ENCODE measurements around the gene BRD3OS. TPM values are rescaled to one million over a fixed set of nuclear protein-coding genes. Genes with fewer than 3 reads are reported as not detected.

Gene BRD3OS
- total and polyA plus RNA-seq, 2 experiments from 2014 or later, result 9.2 to 16.0 TPM

- DNase-seq (ENCODE audit: low spot score) (no peak), ATAC-seq (no peak)
- Histone ChIP-seq H3K4me3 (no peak overlapping the region), H3K4me1 (ENCODE audit: insufficient read depth) (no peaks in the 10 kb centered on the region), H3K4me2 (no peak overlapping the region), H3K36me3 (ENCODE audit: insufficient read depth) (no peaks in the 10 kb centered on the region), H4K20me1 (replicated peaks; ENCODE audit: insufficient read depth) (peaks cover 12% of the 10 kb centered on the region), H3K27me3 (ENCODE audit: insufficient read depth) (no peaks in the 10 kb centered on the region), H3F3A (replicated peaks; ENCODE audit: low read depth) (no peaks in the 10 kb centered on the region), H3K79me2 (replicated peaks; ENCODE audit: insufficient read depth) (peaks cover 98% of the 10 kb centered on the region), H3K27ac (ENCODE audit: low read depth) (no peak overlapping the region), H2AFZ (no peak overlapping the region), H3K9me2 (ENCODE audit: insufficient read depth) (no peaks in the 10 kb centered on the region)
- Mint-ChIP-seq H3K36me3 (ENCODE audit: low read depth) (no peaks in the 10 kb centered on the region; the same call in 2 of the 3 replicates), H3K27ac (peak overlapping the region; percentile 67; the same call in 1 of the 2 replicates), H3K27me3 (ENCODE audit: insufficient read depth, low read depth, poor library complexity) (peaks cover 10% of the 10 kb centered on the region), H3K4me1 (peaks cover 47% of the 10 kb centered on the region), H3K4me3 (no peak overlapping the region), H3K9me3 (no peaks in the 10 kb centered on the region)
- no peak for TF ChIP-seq REST (IDR thresholded peaks at IDR 0.05; ENCODE audit: unreplicated experiment)
- TF ChIP-seq ZNF331 (CRISPR knock-in tag; IDR thresholded peaks at IDR 0.05; ENCODE audit: low read depth), result no peak
These were observed 42.1 kb upstream of the BRD3OS start for GRCh38 chr9:133982971-133983720.

DNA sequence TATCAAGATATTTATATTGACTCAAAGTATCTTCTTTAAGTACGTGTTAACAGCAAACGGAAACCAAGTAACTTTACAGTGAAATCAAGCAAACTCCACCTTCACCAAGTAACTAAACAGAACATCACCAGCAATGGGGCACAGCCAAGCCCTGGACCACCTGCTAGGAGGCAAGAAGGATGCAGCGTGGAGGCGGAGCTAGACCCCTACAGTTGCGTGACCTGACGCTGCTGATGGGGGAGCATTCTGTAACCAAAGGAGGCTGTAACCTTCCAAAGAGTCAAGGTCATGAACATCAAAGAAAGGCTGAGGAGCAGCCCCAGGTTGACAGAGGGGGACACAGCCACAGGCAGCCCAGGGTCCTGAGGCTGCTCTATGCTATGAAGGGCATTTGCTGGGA, 39.2 kb upstream of the BRD3OS start:
- Histone ChIP-seq H3F3A (replicated peaks; ENCODE audit: low read depth) (0 out of 2 replicates have a peak, but pooled peaks cover 2% of the 10 kb centered on the region), H3K4me3 (no peak overlapping the region), H2AFZ (no peak overlapping the region), H3K4me1 (ENCODE audit: insufficient read depth) (peaks cover 7% of the 10 kb centered on the region; the same call in 1 of the 2 replicates), H3K27me3 (ENCODE audit: insufficient read depth) (no peaks in the 10 kb centered on the region), H3K27ac (ENCODE audit: low read depth) (no peak overlapping the region), H3K79me2 (replicated peaks; ENCODE audit: insufficient read depth) (peaks cover 98% of the 10 kb centered on the region), H3K4me2 (no peak overlapping the region), H3K9me2 (ENCODE audit: insufficient read depth) (no peaks in the 10 kb centered on the region), H3K36me3 (ENCODE audit: insufficient read depth) (no peaks in the 10 kb centered on the region), H4K20me1 (replicated peaks; ENCODE audit: insufficient read depth) (peaks cover 8% of the 10 kb centered on the region; the same call in 1 of the 2 replicates)
- DNase-seq (ENCODE audit: low spot score) (peak; percentile 37), ATAC-seq (peak; percentile 5; the same call in 2 of the 3 replicates)
- peaks cover 14% of the 10 kb centered on the region for H3K27me3 Mint-ChIP-seq (ENCODE audit: insufficient read depth, low read depth, poor library complexity)
- H3K4me3 Mint-ChIP-seq, result no peak overlapping the region
- no peaks in the 10 kb centered on the region; the same call in 2 of the 3 replicates for H3K36me3 Mint-ChIP-seq (ENCODE audit: low read depth)
- H3K9me3 Mint-ChIP-seq, result no peaks in the 10 kb centered on the region
- peaks cover 44% of the 10 kb centered on the region for H3K4me1 Mint-ChIP-seq
- H3K27ac Mint-ChIP-seq, result no peak overlapping the region
- no peak for TF ChIP-seq EZH2phosphoT487 (IDR thresholded peaks at IDR 0.05; ENCODE audit: unreplicated experiment)
- TF ChIP-seq POLR2AphosphoS5 (IDR thresholded peaks at IDR 0.05; ENCODE audit: low read depth), result no peak
- no peak for TF ChIP-seq NANOG (IDR thresholded peaks at IDR 0.05; ENCODE audit: borderline replicate concordance)
- TF ChIP-seq STAT1 (IDR thresholded peaks at IDR 0.05; ENCODE audit: unreplicated experiment), result no peak
- TF ChIP-seq, protein P1, sequence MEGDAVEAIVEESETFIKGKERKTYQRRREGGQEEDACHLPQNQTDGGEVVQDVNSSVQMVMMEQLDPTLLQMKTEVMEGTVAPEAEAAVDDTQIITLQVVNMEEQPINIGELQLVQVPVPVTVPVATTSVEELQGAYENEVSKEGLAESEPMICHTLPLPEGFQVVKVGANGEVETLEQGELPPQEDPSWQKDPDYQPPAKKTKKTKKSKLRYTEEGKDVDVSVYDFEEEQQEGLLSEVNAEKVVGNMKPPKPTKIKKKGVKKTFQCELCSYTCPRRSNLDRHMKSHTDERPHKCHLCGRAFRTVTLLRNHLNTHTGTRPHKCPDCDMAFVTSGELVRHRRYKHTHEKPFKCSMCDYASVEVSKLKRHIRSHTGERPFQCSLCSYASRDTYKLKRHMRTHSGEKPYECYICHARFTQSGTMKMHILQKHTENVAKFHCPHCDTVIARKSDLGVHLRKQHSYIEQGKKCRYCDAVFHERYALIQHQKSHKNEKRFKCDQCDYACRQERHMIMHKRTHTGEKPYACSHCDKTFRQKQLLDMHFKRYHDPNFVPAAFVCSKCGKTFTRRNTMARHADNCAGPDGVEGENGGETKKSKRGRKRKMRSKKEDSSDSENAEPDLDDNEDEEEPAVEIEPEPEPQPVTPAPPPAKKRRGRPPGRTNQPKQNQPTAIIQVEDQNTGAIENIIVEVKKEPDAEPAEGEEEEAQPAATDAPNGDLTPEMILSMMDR (conservative IDR thresholded peaks at IDR 0.05; ENCODE audit: low read depth in 2 of 2), result no peak
- TF ChIP-seq REST (IDR thresholded peaks at IDR 0.05; ENCODE audit: unreplicated experiment), result no peak
- TF ChIP-seq EZH2 (IDR thresholded peaks at IDR 0.05; ENCODE audit: low read depth, unreplicated experiment), result no peak
- no peak for TF ChIP-seq JUNB (IDR thresholded peaks at IDR 0.05; ENCODE audit: unreplicated experiment)
